Measurements from ENCODE around the gene FBH1. TPM values are rescaled to one million over a fixed set of nuclear protein-coding genes. Genes with fewer than 3 reads are reported as not detected.
"Not testable (repeated sequence)": the region's sequence is repeated elsewhere in the genome, so short reads cannot be mapped to it uniquely, and the experiment has no call there.

The FBH1 gene
- total and polyA plus RNA-seq, 4 experiments from 2014 or later = 71.1 to 97.5 (median 83.6) TPM

DNA sequence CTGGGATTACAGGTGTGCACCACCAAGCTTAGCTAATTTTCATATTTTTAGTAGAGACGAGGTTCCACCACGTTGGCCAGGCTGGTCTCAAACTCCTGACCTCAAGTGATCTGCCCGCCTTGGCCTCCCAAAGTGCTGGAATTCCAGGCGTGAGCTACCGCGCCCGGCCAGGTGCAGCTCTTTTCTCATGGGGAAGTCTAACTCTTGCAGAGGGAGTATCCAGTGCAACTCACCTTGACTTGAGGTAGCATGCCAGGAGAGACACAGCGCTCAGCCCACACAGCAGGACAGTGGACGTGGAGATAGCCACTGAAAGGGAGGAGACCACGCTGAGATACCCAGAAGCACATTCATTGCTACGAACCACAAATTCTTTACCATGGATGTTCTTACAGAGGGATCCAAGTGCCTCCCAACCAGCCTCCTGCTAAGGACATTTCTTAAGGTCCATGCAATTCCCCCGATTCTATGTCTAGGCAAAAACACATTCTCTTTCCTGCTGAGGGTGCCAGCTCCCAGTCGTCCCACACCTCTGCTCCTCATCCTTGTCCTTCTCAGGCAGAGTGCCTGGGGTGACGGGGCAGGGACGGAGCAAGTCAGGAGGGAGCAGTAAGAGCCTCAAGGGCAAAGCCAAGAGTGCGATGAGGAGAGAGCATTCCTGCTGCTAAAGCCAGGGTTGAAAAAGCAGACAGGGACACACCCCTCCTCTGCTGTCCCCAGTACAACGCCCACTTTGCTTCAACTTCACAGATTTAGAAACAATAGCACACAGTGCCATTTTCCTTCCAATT is 66.3 kb downstream of the FBH1 start:
- peaks cover 8% of the 10 kb centered on the region for H3K36me3 ChIP-seq (ENCODE audit: insufficient read depth, low read length)
- H3K36me3 Mint-ChIP-seq = peaks cover 25 to 47% of the 10 kb centered on the region in 2 donors

DNA sequence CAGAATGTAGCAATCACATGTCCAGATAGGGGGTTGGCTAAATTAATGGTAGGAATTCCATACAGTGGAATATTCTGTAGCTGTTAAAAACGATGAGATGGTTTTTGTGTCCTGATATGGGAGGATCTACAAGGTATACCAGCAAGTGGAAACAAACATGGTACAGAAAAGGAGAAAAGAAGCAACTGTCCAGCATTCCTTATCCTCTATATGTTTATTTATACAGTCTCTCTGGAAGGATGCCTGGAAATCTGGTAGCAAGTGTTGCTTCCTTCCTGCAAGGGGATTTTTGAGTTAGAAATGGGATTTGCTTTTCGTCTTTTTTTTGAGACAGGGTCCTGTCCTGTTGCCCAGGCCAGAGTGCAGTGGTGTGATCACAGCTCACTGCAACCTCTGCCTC is 68.0 kb downstream of the FBH1 start:
- POLR2A ChIA-PET (ENCODE audit: partially characterized antibody) = no interaction called here
- DNase-seq = no peak
- Histone ChIP-seq H3K4me3 (ENCODE audit: low read length in 2 of 2) (no peak overlapping the region), H3K27me3 (ENCODE audit: insufficient read depth, low read length) (no peaks in the 10 kb centered on the region), H3K4me1 (ENCODE audit: insufficient read depth, low read length) (no peaks in the 10 kb centered on the region), H3K9me3 (ENCODE audit: control insufficient read depth in 1 of 2, low read length in 2 of 2) (no peaks in the 10 kb centered on the region), H3K27ac (ENCODE audit: low read depth, low read length) (no peak overlapping the region), H3K36me3 (ENCODE audit: insufficient read depth, low read length) (peaks cover 14% of the 10 kb centered on the region)
- Mint-ChIP-seq H3K4me1 (peaks cover 0 to 1% (median 0%) of the 10 kb centered on the region in 4 donors), H3K36me3 (peaks cover 33 to 48% of the 10 kb centered on the region in 2 donors), H3K27me3 (no peaks in the 10 kb centered on the region), H3K27ac (no peak overlapping the region), H3K4me3 (no peak overlapping the region), H3K9me3 (no peaks in the 10 kb centered on the region)
- intact Hi-C loops (cut with micrococcal nuclease) = no loop called here
- CTCF ChIA-PET (ENCODE audit: partially characterized antibody) = no interaction called here

More for the DNA sequence above, 66.3 kb downstream of the FBH1 start:
- Histone ChIP-seq H3K27me3 (ENCODE audit: insufficient read depth, low read length) (no peaks in the 10 kb centered on the region), H3K4me3 (ENCODE audit: low read length in 2 of 2) (no peak overlapping the region), H3K27ac (ENCODE audit: low read depth, low read length) (no peak overlapping the region), H3K4me1 (ENCODE audit: insufficient read depth, low read length) (no peaks in the 10 kb centered on the region), H3K9me3 (ENCODE audit: control insufficient read depth in 1 of 2, low read length in 2 of 2) (no peaks in the 10 kb centered on the region)
- ChIA-PET CTCF (ENCODE audit: partially characterized antibody) (no interaction called here), POLR2A (ENCODE audit: partially characterized antibody) (no interaction called here)
- intact Hi-C loops (cut with micrococcal nuclease) = no loop called here
- Mint-ChIP-seq H3K27me3 (no peaks in the 10 kb centered on the region), H3K4me1 (no peaks in the 10 kb centered on the region), H3K9me3 (no peaks in the 10 kb centered on the region), H3K4me3 (no peak overlapping the region), H3K27ac (peak overlapping the region in 1 of 7 donors; percentile 42)
- DNase-seq = no peak

DNA sequence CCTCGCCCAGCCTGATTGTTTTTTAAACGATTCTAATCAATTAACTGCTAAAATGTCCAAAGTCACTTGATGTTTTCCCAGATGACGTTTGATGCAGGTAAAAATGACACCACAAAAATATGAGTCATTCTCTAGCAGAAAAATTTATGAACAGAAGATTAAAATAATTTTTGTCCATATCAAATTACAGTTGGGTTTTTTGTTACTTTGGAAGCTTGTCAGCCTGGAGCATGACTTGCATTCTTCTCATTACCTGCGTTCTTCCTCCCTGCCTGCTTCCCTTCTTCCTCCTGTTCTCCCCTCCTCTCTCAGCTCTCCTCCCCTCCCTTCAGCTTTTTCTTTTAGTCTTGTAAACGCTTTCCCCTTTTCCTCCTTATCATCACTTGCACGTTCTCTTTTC is 68.6 kb downstream of the FBH1 start:
- Mint-ChIP-seq H3K4me3 (no peak overlapping the region), H3K27me3 (no peaks in the 10 kb centered on the region), H3K27ac (peak overlapping the region in 1 of 7 donors; percentile 68), H3K4me1 (peaks cover 0 to 1% (median 0%) of the 10 kb centered on the region in 4 donors), H3K36me3 (peaks cover 27 to 48% of the 10 kb centered on the region in 2 donors), H3K9me3 (no peaks in the 10 kb centered on the region)
- Histone ChIP-seq H3K27ac (ENCODE audit: low read depth, low read length) (no peak overlapping the region), H3K27me3 (ENCODE audit: insufficient read depth, low read length) (no peaks in the 10 kb centered on the region), H3K4me3 (ENCODE audit: low read length in 2 of 2) (no peak overlapping the region), H3K4me1 (ENCODE audit: insufficient read depth, low read length) (no peaks in the 10 kb centered on the region), H3K9me3 (ENCODE audit: control insufficient read depth in 1 of 2, low read length in 2 of 2) (no peaks in the 10 kb centered on the region), H3K36me3 (ENCODE audit: insufficient read depth, low read length) (peaks cover 20% of the 10 kb centered on the region)
- ChIA-PET POLR2A (ENCODE audit: partially characterized antibody) (no interaction called here), CTCF (ENCODE audit: partially characterized antibody) (no interaction called here)
- DNase-seq = no peak
- intact Hi-C loops (cut with micrococcal nuclease) = no loop called here

DNA sequence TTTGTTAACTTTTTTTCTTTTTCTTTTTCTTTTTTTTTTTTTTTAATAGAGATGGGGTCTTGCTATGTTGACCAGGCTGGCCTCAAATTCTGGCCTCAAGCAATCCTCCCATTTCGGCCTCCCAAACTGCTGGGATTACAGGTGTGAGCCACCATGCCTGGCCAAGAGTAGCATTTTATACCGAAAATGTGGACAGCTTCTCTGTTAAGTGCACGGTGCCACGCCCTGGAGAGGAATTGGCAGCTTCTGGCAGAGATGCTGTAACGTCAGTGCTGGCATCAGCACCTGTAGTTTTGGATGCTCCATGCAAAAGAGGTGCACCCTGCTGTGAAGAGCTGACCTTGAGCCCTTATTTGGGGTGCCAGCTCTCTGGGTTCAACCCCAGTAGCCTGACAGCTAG is 69.1 kb downstream of the FBH1 start:
- ChIA-PET POLR2A (ENCODE audit: partially characterized antibody) (interaction anchor here (1.1 kb wide), 1 partner anchor 12 kb away, joined by 4 read pairs; no protein-coding TSS in a partner anchor), CTCF (ENCODE audit: partially characterized antibody) (no interaction called here)
- no peaks in the 10 kb centered on the region for H3K9me3 ChIP-seq (ENCODE audit: control insufficient read depth in 1 of 2, low read length in 2 of 2)
- Mint-ChIP-seq H3K36me3 (peaks cover 26 to 48% of the 10 kb centered on the region in 2 donors), H3K27me3 (no peaks in the 10 kb centered on the region), H3K4me3 (no peak overlapping the region), H3K9me3 (no peaks in the 10 kb centered on the region), H3K27ac (no peak overlapping the region), H3K4me1 (peaks cover 0 to 1% (median 0%) of the 10 kb centered on the region in 4 donors)
- no peak for DNase-seq
- no peaks in the 10 kb centered on the region for H3K27me3 ChIP-seq (ENCODE audit: insufficient read depth, low read length)
- no peaks in the 10 kb centered on the region for H3K4me1 ChIP-seq (ENCODE audit: insufficient read depth, low read length)
- intact Hi-C loops (cut with micrococcal nuclease) = no loop called here
- no peak overlapping the region for H3K4me3 ChIP-seq (ENCODE audit: low read length in 2 of 2)
- no peak overlapping the region for H3K27ac ChIP-seq (ENCODE audit: low read depth, low read length)
- peaks cover 20% of the 10 kb centered on the region for H3K36me3 ChIP-seq (ENCODE audit: insufficient read depth, low read length)

DNA sequence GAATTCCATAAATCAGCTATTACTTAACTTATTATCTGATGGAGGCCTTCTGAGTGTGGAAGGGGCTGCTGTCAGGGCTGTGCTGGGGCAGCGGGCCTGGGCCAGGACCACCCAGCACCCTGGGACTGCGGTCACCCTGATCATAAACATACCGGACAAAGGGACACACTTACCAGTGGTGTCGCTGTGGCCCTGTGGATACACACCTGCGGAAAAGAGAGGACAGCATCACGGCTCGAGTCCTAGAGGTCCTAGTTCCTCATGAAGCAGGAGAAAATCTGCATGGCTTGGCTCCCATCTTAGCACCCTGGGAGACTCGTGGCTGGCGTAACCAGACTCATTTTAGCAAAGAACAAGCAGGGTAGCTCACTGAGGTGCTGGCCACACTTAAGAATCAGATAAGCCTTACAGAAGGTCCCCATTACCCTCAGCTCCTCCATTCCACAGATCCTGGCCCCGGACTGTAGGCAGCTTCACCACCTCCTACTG is 69.6 kb downstream of the FBH1 start:
- Mint-ChIP-seq H3K4me3 (no peak overlapping the region), H3K4me1 (peaks cover 0 to 1% (median 0%) of the 10 kb centered on the region in 4 donors), H3K36me3 (peaks cover 26 to 48% of the 10 kb centered on the region in 2 donors), H3K27ac (no peak overlapping the region), H3K9me3 (no peaks in the 10 kb centered on the region), H3K27me3 (no peaks in the 10 kb centered on the region)
- no peaks in the 10 kb centered on the region for H3K27me3 ChIP-seq (ENCODE audit: insufficient read depth, low read length)
- no peak overlapping the region for H3K27ac ChIP-seq (ENCODE audit: low read depth, low read length)
- H3K4me3 ChIP-seq (ENCODE audit: low read length in 2 of 2) = no peak overlapping the region
- DNase-seq = no peak
- CTCF ChIA-PET (ENCODE audit: partially characterized antibody) = no interaction called here
- POLR2A ChIA-PET (ENCODE audit: partially characterized antibody) = interaction anchor here (1.1 to 1.6 kb wide), 2 partner anchors 12 to 18 kb away, joined by 3 to 4 read pairs; partner anchors contain the start of gene IL15RA
- no peaks in the 10 kb centered on the region for H3K4me1 ChIP-seq (ENCODE audit: insufficient read depth, low read length)
- no peaks in the 10 kb centered on the region for H3K9me3 ChIP-seq (ENCODE audit: control insufficient read depth in 1 of 2, low read length in 2 of 2)
- peaks cover 20% of the 10 kb centered on the region for H3K36me3 ChIP-seq (ENCODE audit: insufficient read depth, low read length)
- intact Hi-C loops (cut with micrococcal nuclease) = no loop called here

DNA sequence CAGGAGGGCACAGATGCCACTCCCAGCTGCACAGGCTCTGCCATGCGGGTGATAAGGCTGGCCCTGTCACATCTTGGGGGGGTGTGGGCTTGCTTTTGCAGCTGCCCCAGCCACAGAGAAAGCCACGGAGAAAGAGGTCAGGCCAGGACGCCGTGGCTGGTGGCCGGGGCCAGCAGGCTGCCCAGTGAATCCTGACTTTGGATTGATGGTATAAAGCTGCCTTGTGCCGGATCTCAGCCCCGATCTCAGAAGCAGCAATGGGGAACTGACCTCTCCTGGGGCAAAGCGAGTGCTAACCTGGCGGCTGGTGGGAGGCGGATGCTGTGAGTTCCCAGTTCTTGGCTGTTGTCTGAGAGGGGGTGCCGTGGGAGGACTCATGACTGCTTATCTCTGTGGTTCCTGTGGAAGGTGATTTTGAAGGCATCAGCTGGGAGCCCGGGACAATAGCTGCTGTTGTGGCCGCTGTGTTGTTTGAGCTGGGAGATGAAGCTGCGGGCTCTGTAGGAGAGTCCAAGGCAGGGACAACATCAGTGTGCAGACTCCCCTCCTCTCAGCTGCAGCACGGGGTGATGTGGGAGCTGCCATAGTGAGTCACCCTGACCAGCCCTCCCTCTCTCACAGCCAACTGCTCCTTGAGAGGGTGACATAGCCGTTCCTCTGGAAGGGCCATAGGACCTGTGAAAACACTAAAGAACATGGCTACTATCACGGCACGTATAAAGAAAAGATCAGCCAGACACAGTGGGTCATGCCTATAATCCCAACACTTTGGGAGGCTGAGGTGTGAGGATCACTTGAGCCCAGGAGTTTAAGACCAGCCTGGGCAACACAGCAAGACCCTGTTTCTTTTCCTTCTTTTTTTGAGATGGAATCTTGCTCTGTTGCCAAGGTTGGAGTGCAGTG is 70.3 kb downstream of the FBH1 start:
- Histone ChIP-seq H3K9me3 (ENCODE audit: control insufficient read depth in 1 of 2, low read length in 2 of 2) (no peaks in the 10 kb centered on the region), H3K4me3 (ENCODE audit: low read length in 2 of 2) (no peak overlapping the region), H3K36me3 (ENCODE audit: insufficient read depth, low read length) (peaks cover 23% of the 10 kb centered on the region), H3K4me1 (ENCODE audit: insufficient read depth, low read length) (no peaks in the 10 kb centered on the region), H3K27me3 (ENCODE audit: insufficient read depth, low read length) (no peaks in the 10 kb centered on the region), H3K27ac (ENCODE audit: low read depth, low read length) (no peak overlapping the region)
- H3K27me3 Mint-ChIP-seq = no peaks in the 10 kb centered on the region
- peak overlapping the region in 2 of 7 donors; percentile 29 to 79 for H3K27ac Mint-ChIP-seq
- H3K4me1 Mint-ChIP-seq = peaks cover 0 to 1% (median 0%) of the 10 kb centered on the region in 4 donors
- ChIA-PET POLR2A (ENCODE audit: partially characterized antibody) (interaction anchor here (1.1 to 1.6 kb wide), 2 partner anchors 11 to 17 kb away, joined by 3 to 4 read pairs; partner anchors contain the start of gene IL15RA), CTCF (ENCODE audit: partially characterized antibody) (no interaction called here)
- peaks cover 26 to 53% of the 10 kb centered on the region in 2 donors for H3K36me3 Mint-ChIP-seq
- no peaks in the 10 kb centered on the region for H3K9me3 Mint-ChIP-seq
- intact Hi-C loops (cut with micrococcal nuclease) = no loop called here
- DNase-seq = no peak
- no peak overlapping the region for H3K4me3 Mint-ChIP-seq

DNA sequence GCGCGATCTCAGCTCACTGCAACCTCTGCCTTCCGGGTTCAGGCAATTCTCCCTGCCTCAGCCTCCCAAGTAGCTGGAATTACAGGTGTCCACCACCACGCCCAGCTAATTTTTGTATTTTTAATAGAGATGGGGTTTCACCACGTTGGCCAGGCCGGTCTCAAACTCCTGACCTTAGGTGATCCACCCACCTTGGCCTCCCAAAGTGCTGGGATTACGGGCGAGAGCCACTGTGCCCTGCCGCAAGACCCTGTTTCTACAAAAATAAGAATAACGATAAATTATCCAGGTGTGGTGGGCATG is 70.9 kb downstream of the FBH1 start:
- H3K4me1 Mint-ChIP-seq; H3K4me3 ChIP-seq (ENCODE audit: low read length in 2 of 2); H3K4me3 Mint-ChIP-seq; H3K9me3 ChIP-seq (ENCODE audit: control insufficient read depth in 1 of 2, low read length in 2 of 2); intact Hi-C loops (cut with micrococcal nuclease); H3K27me3 ChIP-seq (ENCODE audit: insufficient read depth, low read length); H3K9me3 Mint-ChIP-seq; H3K27ac ChIP-seq (ENCODE audit: low read depth, low read length); H3K27ac Mint-ChIP-seq; H3K27me3 Mint-ChIP-seq; H3K4me1 ChIP-seq (ENCODE audit: insufficient read depth, low read length); CTCF ChIA-PET (ENCODE audit: partially characterized antibody); DNase-seq: not testable (repeated sequence)
- POLR2A ChIA-PET (ENCODE audit: partially characterized antibody) = interaction anchor here (1.6 kb wide), 1 partner anchor 16 kb away, joined by 3 read pairs; the partner anchor contains the start of gene IL15RA
- peaks cover 26 to 52% of the 10 kb centered on the region in 2 donors for H3K36me3 Mint-ChIP-seq
- peaks cover 24% of the 10 kb centered on the region for H3K36me3 ChIP-seq (ENCODE audit: insufficient read depth, low read length)

Data from CD4-positive, alpha-beta memory T cell (primary cell).